ENCODE measurements around the gene CPA1. TPM values are rescaled to one million over a fixed set of nuclear protein-coding genes. Genes with fewer than 3 reads are reported as not detected.

Gene CPA1
- total and polyA plus RNA-seq, 8 donors = 12,124 to 50,686 (median 30,306) TPM

- peak overlapping the region in 1 of 4 donors; percentile 17 for H3K27ac ChIP-seq
- H3K36me3 ChIP-seq = peaks cover 0 to 12% (median 0%) of the 10 kb centered on the region in 3 donors
- no peak for FAIRE-seq
- intact Hi-C loops (cut with DNase I) = no loop called here
- H3K27me3 ChIP-seq = no peaks in the 10 kb centered on the region
- H3K4me1 ChIP-seq = peaks cover 23 to 31% (median 29%) of the 10 kb centered on the region in 3 donors
- no peak for ATAC-seq
- WGBS, 2 donors = 37 to 45% methylated on average over 6 of the region's 6 CpGs
- peak in 3 of 6 donors; percentile 52 to 71 (median 70) for DNase-seq
- no peaks in the 10 kb centered on the region for H3K9me3 ChIP-seq
- no peak overlapping the region for H3K4me3 ChIP-seq
- no peak for TF ChIP-seq CTCF (IDR thresholded peaks at IDR 0.05)
These were observed 3.1 kb upstream of the CPA1 start for GRCh38 chr7:130377178-130377577.

- Histone ChIP-seq H3K4me3 (no peak overlapping the region), H3K27ac (peak overlapping the region; percentile 71 to 96 (median 93)), H3K9me3 (no peaks in the 10 kb centered on the region), H3K36me3 (peaks cover 0 to 29% (median 0%) of the 10 kb centered on the region in 3 donors), H3K27me3 (no peaks in the 10 kb centered on the region), H3K4me1 (peaks cover 7 to 16% (median 13%) of the 10 kb centered on the region in 3 donors)
- TF ChIP-seq CTCF (IDR thresholded peaks at IDR 0.05) = no peak
- DNase-seq (peak in 2 of 6 donors; percentile 50), ATAC-seq (no peak), FAIRE-seq (no peak)
- 40 to 48% methylated on average over 7 of the region's 7 CpGs for WGBS, 2 donors
- intact Hi-C loops (cut with DNase I) = no loop called here
These were observed 1.3 kb upstream of the CPA1 start for GRCh38 chr7:130379019-130379418.

- H3K36me3 ChIP-seq = peaks cover 0 to 34% (median 0%) of the 10 kb centered on the region in 3 donors
- peak; percentile 14 to 58 (median 33) for ATAC-seq
- TF ChIP-seq CTCF (IDR thresholded peaks at IDR 0.05) = no peak
- no peak for FAIRE-seq
- 27 to 36% methylated on average over 10 of the region's 10 CpGs for WGBS, 2 donors
- intact Hi-C loops (cut with DNase I) = no loop called here
- DNase-seq = peak in 5 of 6 donors; percentile 77 to 88 (median 86)
- no peaks in the 10 kb centered on the region for H3K9me3 ChIP-seq
- no peaks in the 10 kb centered on the region for H3K27me3 ChIP-seq
- H3K4me1 ChIP-seq = peaks cover 2 to 16% (median 8%) of the 10 kb centered on the region in 3 donors
- H3K4me3 ChIP-seq = peak overlapping the region in 2 of 4 donors; percentile 54 to 64
- H3K27ac ChIP-seq = peak overlapping the region; percentile 71 to 96 (median 93)
These were observed 768 bp upstream of the CPA1 start for GRCh38 chr7:130379532-130379920.

- FAIRE-seq = no peak
- H3K36me3 ChIP-seq = peaks cover 0 to 37% (median 0%) of the 10 kb centered on the region in 3 donors
- no peaks in the 10 kb centered on the region for H3K9me3 ChIP-seq
- DNase-seq = peak in 5 of 6 donors; percentile 41 to 85 (median 64)
- H3K4me3 ChIP-seq = peak overlapping the region; percentile 14 to 64 (median 44)
- peak; percentile 0 to 3 (median 1) for ATAC-seq
- peak overlapping the region; percentile 91 to 96 (median 96) for H3K27ac ChIP-seq
- intact Hi-C loops (cut with DNase I) = loop anchor here in 1 of 3 donors (5.0 kb wide), 1 partner anchor 94 kb away; no protein-coding TSS in a partner anchor
- H3K4me1 ChIP-seq = peaks cover 0 to 16% (median 7%) of the 10 kb centered on the region in 3 donors
- no peaks in the 10 kb centered on the region for H3K27me3 ChIP-seq
- WGBS, 2 donors = 37 to 49% methylated on average over 7 of the region's 7 CpGs
- no peak for TF ChIP-seq CTCF (IDR thresholded peaks at IDR 0.05)
These were observed 664 bp downstream of the CPA1 start for GRCh38 chr7:130380861-130381455.

Data from pancreas (tissue), 10 donors.